Right lobe of liver (tissue), 4 donors: ENCODE data around the gene CCDC88C.

Experiments
- POLR2A ChIP-seq: fragments of 450-650 bp; IDR thresholded peaks from one replicate; pipeline ENCODE4 v1.6.1; 2017; ENCODE audit warnings: antibody characterized with exemption, mild to moderate bottlenecking
- TF ChIP-seq, protein P1 (sequence below), 4 donors: fragments of 200-600 bp in 3 of 4; fragments of 450-650 bp in 1 of 4; IDR thresholded peaks; one replicate each; pipeline versions ENCODE4 v1.5.1 to v1.8.0; 2016 to 2022; ENCODE audit warnings: antibody characterized with exemption in 4 of 4, mild to moderate bottlenecking in 2 of 4
- donor health status: DM: no; HTN: no; CAD: no.
- donor health status: DM: no; HTN: no; CAD: no.
- donor health status: DM: no; HTN: yes; CAD: no.

DNA sequence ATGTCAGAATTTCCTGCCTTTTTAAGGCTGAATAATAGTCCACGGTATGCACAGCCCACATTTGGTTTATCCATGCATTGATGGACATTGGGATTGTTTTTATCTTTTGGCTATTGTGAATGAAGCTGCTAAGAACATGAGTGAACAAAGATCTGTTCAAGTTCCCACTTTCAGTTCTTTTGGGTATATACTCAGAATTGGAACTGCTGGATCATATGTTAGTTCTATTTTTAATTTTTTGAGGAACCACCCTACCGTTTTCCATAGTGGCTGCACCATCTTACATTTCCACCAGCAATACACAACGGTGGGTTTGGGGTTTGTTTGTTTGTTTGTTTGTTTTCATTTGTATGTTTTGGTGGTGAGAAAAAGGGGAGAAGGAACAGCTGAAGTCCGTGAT lies 179.5 kb downstream of the CCDC88C start:
- TF ChIP-seq, protein P1, sequence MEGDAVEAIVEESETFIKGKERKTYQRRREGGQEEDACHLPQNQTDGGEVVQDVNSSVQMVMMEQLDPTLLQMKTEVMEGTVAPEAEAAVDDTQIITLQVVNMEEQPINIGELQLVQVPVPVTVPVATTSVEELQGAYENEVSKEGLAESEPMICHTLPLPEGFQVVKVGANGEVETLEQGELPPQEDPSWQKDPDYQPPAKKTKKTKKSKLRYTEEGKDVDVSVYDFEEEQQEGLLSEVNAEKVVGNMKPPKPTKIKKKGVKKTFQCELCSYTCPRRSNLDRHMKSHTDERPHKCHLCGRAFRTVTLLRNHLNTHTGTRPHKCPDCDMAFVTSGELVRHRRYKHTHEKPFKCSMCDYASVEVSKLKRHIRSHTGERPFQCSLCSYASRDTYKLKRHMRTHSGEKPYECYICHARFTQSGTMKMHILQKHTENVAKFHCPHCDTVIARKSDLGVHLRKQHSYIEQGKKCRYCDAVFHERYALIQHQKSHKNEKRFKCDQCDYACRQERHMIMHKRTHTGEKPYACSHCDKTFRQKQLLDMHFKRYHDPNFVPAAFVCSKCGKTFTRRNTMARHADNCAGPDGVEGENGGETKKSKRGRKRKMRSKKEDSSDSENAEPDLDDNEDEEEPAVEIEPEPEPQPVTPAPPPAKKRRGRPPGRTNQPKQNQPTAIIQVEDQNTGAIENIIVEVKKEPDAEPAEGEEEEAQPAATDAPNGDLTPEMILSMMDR (IDR thresholded peaks at IDR 0.05) = no peak
- no peak for TF ChIP-seq POLR2A
